Gastrocnemius medialis (tissue), 4 donors: ENCODE results near the gene TTLL1. TPM values are rescaled to one million over a fixed set of nuclear protein-coding genes. Genes with fewer than 3 reads are reported as not detected.
"Not testable (repeated sequence)": the region's sequence is repeated elsewhere in the genome, so short reads cannot be mapped to it uniquely, and the experiment has no call there.

ENCODE experiments used
- ATAC-seq, 2 donors: fragments of 150-250 bp; one replicate each; pipeline ENCODE4 v1.9.1; 2016
- DNase-seq, 2 donors: peaks; one replicate each; pipeline ENCODE4 v3.0.0-alpha.2; 2019
- H3K27ac ChIP-seq, 4 donors: fragments of 200-600 bp; sonication (generic); 1 replicate in 1 of 4; 2 replicates in 3 of 4; pipeline ENCODE4 v1.5.1; 2016 to 2018; ENCODE audit warnings: mild to moderate bottlenecking in 2 of 4, moderate library complexity in 1 of 4
- H3K27me3 ChIP-seq, 3 donors: fragments of 200-600 bp; sonication (generic) in 2 of 3; 1 replicate in 1 of 3; 2 replicates in 2 of 3; pipeline versions ENCODE4 v1.5.1 to v1.6.0; 2016 to 2019; ENCODE audit warnings: mild to moderate bottlenecking in 1 of 3, moderate library complexity in 1 of 3
- H3K36me3 ChIP-seq, 2 donors: fragments of 200-600 bp; sonication (generic) in 1 of 2; one replicate each; pipeline ENCODE4 v1.5.1; 2017 to 2018
- H3K4me1 ChIP-seq, 2 donors: fragments of 200-600 bp; sonication (generic) in 1 of 2; one replicate each; pipeline ENCODE4 v1.5.1; 2016 to 2017; ENCODE audit warnings: mild to moderate bottlenecking in 2 of 2
- H3K4me3 ChIP-seq, 4 donors: fragments of 200-600 bp; sonication (generic) in 3 of 4; 1 replicate in 1 of 4; 2 replicates in 3 of 4; pipeline ENCODE4 v1.5.1; 2016 to 2019; ENCODE audit warnings: mild to moderate bottlenecking in 2 of 4
- H3K9me3 ChIP-seq, 3 donors: fragments of 200-600 bp; sonication (generic) in 2 of 3; 1 replicate in 1 of 3; 2 replicates in 2 of 3; pipeline ENCODE4 v1.5.1; 2016 to 2019
- POLR2A ChIP-seq, 2 donors: fragments of 450-650 bp; IDR thresholded peaks; one replicate each; pipeline ENCODE4 v1.6.1; 2017; ENCODE audit warnings: antibody characterized with exemption in 2 of 2, mild to moderate bottlenecking in 2 of 2, moderate library complexity in 2 of 2
- in situ Hi-C, 4 donors: fragments of 200-750 bp; cut with MboI; loops; one replicate each; pipeline versions ENCODE4 v1.15.0 to v1.8.0; 2017; ENCODE audit warnings: low sequenced_read_pairs in 4 of 4
- intact Hi-C: fragments of 100-400 bp; cut with DNase I; formaldehyde crosslinking; loops from one replicate; pipeline ENCODE4 v1.15.1; 2023; ENCODE audit warnings: low total_unique reads
- total RNA-seq, 4 donors: library from RNA; depleted of rRNA; stranded (reverse); fragments of >200 nt; gene quantifications; one replicate each; pipeline versions ENCODE4 v1.1.0 to v1.2.3, GENCODE V29; 2016
- TF ChIP-seq, protein P1 (sequence below), 5 experiments: fragments of 450-650 bp in 3 of 5; fragments of 200-600 bp in 2 of 5; sonication (generic) in 2 of 5; IDR thresholded peaks in 4 of 5; conservative IDR thresholded peaks in 1 of 5; 1 replicate in 4 of 5; 2 replicates in 1 of 5; pipeline ENCODE4 v1.5.1; 2016 to 2019; ENCODE audit warnings: antibody characterized with exemption in 5 of 5, mild to moderate bottlenecking in 3 of 5, moderate library complexity in 3 of 5

The TTLL1 gene
- total RNA-seq, 4 donors from 2014 or later = 1.3 to 2.0 (median 1.8) TPM

GRCh38 chr22:43001271-43002201 lies 87.7 kb downstream of the TTLL1 start:
- DNase-seq (no peak), ATAC-seq (no peak)
- peak overlapping the region in 2 of 4 donors; percentile 20 to 21 for H3K27ac ChIP-seq
- no peak for TF ChIP-seq POLR2A (IDR thresholded peaks at IDR 0.05)
- TF ChIP-seq, protein P1, sequence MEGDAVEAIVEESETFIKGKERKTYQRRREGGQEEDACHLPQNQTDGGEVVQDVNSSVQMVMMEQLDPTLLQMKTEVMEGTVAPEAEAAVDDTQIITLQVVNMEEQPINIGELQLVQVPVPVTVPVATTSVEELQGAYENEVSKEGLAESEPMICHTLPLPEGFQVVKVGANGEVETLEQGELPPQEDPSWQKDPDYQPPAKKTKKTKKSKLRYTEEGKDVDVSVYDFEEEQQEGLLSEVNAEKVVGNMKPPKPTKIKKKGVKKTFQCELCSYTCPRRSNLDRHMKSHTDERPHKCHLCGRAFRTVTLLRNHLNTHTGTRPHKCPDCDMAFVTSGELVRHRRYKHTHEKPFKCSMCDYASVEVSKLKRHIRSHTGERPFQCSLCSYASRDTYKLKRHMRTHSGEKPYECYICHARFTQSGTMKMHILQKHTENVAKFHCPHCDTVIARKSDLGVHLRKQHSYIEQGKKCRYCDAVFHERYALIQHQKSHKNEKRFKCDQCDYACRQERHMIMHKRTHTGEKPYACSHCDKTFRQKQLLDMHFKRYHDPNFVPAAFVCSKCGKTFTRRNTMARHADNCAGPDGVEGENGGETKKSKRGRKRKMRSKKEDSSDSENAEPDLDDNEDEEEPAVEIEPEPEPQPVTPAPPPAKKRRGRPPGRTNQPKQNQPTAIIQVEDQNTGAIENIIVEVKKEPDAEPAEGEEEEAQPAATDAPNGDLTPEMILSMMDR (IDR thresholded peaks at IDR 0.05 in 4 of 5, conservative IDR thresholded peaks at IDR 0.05 in 1 of 5) = no peak
- no peaks in the 10 kb centered on the region for H3K9me3 ChIP-seq
- in situ Hi-C loops (no loop called here), intact Hi-C loops (no loop called here)
- no peaks in the 10 kb centered on the region for H3K27me3 ChIP-seq
- H3K4me3 ChIP-seq = no peak overlapping the region
- peaks cover 43 to 44% of the 10 kb centered on the region in 2 donors for H3K4me1 ChIP-seq
- no peaks in the 10 kb centered on the region for H3K36me3 ChIP-seq

DNA sequence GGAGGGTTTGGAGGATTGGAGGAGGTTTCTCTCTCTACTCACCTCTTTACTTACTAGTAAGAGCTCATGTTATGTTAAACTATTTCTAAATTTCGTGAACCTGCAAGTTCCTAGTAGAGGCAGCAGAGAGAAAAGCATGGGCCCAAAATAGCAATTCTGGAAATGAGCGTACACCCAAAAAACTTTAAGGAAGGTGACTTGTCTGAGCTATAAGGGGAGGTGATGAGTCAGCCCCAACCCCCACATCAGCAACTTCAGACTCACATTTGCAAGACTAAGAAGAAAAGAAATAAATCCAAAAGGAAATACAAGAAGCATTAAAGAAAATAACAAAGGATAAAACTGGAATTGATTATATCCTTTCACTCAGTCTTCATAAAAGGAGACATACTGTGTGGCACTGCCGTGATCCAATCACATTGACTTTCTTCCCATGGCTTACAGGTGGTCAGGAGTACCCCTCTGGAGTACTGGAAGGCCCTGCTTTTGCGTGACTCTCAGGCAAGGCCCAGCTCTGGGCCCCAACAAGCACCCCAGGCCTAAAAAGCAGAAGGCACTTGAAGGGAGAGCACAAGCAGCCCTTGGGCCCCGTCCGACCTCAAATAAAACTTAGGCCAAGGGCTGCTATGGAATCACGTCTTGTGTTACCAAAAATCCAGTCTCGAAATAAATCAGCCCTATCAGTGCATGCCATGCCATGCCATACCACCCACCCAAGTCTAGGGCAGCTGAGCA lies 88.6 kb downstream of the TTLL1 start:
- H3K27me3 ChIP-seq = no peaks in the 10 kb centered on the region
- no peaks in the 10 kb centered on the region for H3K9me3 ChIP-seq
- TF ChIP-seq POLR2A (IDR thresholded peaks at IDR 0.05) = no peak
- TF ChIP-seq, protein P1 (IDR thresholded peaks at IDR 0.05 in 4 of 5, conservative IDR thresholded peaks at IDR 0.05 in 1 of 5) = no peak
- DNase-seq = no peak
- H3K4me3 ChIP-seq = no peak overlapping the region
- intact Hi-C loops = no loop called here
- ATAC-seq = no peak
- peak overlapping the region in 3 of 4 donors; percentile 1 to 23 (median 20) for H3K27ac ChIP-seq
- peaks cover 49 to 54% of the 10 kb centered on the region in 2 donors for H3K4me1 ChIP-seq
- no peaks in the 10 kb centered on the region for H3K36me3 ChIP-seq
- in situ Hi-C loops = no loop called here

DNA sequence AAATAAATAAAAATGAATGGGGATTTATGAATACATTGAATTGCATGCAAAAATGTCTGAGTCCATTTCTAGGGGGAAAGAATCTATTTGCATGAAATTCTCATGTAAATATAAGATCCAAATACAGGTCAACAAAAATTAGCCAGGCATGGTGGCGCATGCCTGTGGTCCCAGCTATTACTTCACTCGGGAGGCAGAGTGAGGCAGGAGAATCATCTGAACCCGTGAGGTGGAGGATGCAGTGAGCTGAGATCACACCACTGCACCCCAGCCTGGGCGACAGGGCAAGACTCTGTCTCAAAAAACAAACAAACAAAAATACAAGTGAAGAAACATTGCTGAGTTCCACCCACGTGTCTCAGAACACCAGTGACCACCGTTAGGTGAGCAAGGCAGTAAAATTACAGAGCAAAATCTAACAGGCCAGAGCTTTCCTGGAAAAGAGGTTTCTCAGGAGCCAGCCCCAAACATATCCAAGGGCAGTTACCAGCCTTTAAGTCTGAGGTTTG lies 91.6 kb downstream of the TTLL1 start:
- TF ChIP-seq, protein P1 (IDR thresholded peaks at IDR 0.05 in 4 of 5, conservative IDR thresholded peaks at IDR 0.05 in 1 of 5) = no peak
- no peak for TF ChIP-seq POLR2A (IDR thresholded peaks at IDR 0.05)
- Histone ChIP-seq H3K27me3 (no peaks in the 10 kb centered on the region), H3K4me3 (no peak overlapping the region), H3K27ac (no peak overlapping the region), H3K4me1 (peaks cover 72 to 74% of the 10 kb centered on the region in 2 donors), H3K36me3 (no peaks in the 10 kb centered on the region), H3K9me3 (no peaks in the 10 kb centered on the region)
- DNase-seq = no peak
- intact Hi-C loops = no loop called here
- in situ Hi-C loops = no loop called here
- ATAC-seq = no peak

GRCh38 chr22:42996646-42997365 lies 92.4 kb downstream of the TTLL1 start:
- DNase-seq = no peak
- H3K36me3 ChIP-seq = no peaks in the 10 kb centered on the region
- H3K27me3 ChIP-seq = no peaks in the 10 kb centered on the region
- in situ Hi-C loops = no loop called here
- TF ChIP-seq, protein P1 (IDR thresholded peaks at IDR 0.05 in 4 of 5, conservative IDR thresholded peaks at IDR 0.05 in 1 of 5) = no peak
- no peak for TF ChIP-seq POLR2A (IDR thresholded peaks at IDR 0.05)
- H3K4me3 ChIP-seq = no peak overlapping the region
- ATAC-seq = no peak
- peak overlapping the region in 1 of 4 donors; percentile 30 for H3K27ac ChIP-seq
- H3K4me1 ChIP-seq = peaks cover 65 to 66% of the 10 kb centered on the region in 2 donors
- intact Hi-C loops = no loop called here
- H3K9me3 ChIP-seq = no peaks in the 10 kb centered on the region

DNA sequence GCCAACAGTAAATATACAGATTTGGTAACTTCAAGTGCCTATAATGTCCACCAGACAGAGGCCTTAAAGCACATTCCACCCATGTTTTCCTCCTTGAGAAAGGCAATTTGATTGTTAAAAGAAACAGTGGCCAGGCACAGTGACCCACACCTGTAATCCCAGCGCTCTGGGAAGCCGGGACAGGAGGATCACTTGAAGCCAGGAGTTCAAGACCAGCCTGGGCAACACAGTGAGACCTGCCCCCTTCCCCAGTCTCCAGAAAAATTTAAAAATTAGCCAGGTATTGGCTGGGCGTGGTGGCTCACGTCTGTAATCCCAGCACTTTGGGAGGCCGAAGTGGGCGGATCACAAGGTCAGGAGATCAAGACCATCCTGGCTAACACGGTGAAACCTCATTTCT lies 93.5 kb downstream of the TTLL1 start:
- intact Hi-C loops, DNase-seq, H3K4me3 ChIP-seq, ATAC-seq, in situ Hi-C loops, H3K27me3 ChIP-seq, H3K36me3 ChIP-seq, H3K9me3 ChIP-seq: not testable (repeated sequence)
- Histone ChIP-seq H3K4me1 (peaks cover 54 to 64% of the 10 kb centered on the region in 2 donors), H3K27ac (peak overlapping the region; percentile 39 to 71 (median 55))
